GM19372 (cell line): ENCODE data around the gene FRRS1L.

Experiments
- ATAC-seq: cut with Tn5 transposase; IDR thresholded peaks from one replicate; pipeline ENCODE4 v1.9.1; 2021; ENCODE audit warnings: mild to moderate bottlenecking, low read depth, moderate library complexity; ENCODE audit not compliant: unreplicated experiment

The FRRS1L gene, protein sequence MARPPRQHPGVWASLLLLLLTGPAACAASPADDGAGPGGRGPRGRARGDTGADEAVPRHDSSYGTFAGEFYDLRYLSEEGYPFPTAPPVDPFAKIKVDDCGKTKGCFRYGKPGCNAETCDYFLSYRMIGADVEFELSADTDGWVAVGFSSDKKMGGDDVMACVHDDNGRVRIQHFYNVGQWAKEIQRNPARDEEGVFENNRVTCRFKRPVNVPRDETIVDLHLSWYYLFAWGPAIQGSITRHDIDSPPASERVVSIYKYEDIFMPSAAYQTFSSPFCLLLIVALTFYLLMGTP

DNA sequence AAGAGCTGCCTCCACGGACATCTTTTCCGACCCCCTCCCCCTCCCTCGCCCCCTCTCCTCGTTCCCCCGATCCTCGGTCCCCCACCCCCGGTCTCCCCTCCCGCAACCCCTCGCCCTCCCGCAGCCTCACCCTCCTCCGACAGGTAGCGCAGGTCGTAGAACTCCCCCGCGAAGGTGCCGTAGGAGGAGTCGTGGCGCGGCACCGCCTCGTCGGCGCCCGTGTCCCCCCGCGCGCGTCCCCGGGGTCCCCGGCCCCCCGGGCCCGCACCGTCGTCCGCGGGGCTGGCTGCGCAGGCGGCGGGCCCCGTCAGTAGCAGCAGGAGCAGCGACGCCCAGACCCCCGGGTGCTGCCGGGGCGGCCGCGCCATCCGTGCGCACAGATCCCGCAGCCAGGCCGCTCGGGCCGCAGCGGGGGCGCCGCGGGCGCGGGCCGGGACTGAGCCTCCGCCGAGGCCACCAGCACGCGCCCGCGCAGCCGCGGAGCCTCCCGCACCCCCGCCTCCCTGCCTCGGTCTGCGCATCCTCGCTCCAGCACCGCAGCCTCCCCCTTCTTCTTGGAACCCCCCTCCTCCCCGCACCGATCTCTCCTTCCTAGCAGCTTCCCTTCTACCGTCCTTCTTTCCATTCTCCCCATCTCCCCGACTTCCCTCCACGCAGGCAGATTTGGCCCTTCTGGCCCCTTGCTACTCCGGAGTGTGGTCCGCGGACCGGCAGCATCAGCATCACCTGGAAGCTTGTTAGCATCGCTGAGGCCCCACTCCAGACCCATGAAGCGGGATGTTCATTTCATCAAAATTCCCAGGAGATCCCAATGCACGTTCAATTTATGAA lies at the start of gene FRRS1L:
Gene FRRS1L, minus strand, starts transcription at position 479 of the 831 bp plus-strand sequence. Its CDS starts 111 bp downstream, at position 368.
- no peak for ATAC-seq

DNA sequence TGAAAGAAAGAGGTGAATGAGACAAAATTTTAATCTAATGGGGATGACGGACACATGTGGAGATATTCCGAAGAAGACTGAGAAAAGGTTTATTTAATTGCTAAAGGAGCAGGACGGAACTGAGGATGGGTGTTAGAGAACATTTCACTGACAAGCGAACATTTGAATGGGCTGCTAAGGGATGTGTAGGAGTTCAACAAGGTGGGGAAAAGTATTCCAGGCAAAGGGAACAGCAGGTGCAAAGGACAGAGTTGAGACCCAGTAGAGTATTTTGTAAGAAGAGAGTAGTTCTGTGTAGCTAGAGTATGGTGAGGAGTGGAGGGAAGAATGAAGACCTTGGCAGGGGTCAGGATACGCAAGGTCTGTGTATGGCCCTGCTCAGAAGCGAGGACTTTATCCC lies 47.4 kb upstream of the FRRS1L start:
- no peak for ATAC-seq

DNA sequence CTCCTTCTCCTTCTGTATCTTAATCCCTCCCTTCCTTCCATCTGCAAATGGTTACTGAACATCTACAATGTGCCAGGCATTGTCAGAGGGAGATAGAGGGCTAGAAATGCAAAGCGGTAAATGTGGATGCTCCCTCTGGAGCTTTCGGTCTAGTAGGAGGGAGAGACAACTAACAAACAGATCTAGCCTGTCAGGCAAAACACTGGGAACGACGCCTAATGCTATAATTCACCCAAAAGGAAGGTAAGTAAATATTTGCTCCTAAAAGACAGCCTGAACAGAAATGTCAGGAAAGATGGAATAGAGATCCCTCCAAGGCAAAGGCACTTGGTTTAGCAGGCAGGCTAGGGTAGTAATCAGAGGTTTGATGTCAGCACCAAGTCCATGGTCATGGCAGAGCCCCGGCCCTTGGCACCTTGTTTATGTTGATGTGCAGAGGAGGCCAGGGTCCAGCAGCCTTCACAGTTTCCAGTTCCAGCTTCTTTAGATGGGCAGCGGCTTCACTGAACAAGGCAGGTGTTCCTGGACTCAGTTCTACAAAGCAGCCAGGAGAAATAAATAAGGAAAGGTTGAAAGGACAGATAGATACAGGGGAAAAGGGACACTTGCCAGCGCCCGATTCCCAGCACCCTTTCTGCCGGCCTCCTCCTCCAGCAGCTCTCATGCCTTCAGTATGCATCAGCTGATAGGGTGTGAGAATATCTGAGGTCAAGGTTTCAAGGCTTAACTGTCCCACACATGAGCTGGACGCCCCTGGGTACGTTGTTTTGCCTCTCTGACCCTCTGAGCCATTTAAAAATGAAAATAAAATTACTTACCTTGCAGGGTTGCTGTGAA lies 46.5 kb upstream of the FRRS1L start:
- no peak for ATAC-seq

DNA sequence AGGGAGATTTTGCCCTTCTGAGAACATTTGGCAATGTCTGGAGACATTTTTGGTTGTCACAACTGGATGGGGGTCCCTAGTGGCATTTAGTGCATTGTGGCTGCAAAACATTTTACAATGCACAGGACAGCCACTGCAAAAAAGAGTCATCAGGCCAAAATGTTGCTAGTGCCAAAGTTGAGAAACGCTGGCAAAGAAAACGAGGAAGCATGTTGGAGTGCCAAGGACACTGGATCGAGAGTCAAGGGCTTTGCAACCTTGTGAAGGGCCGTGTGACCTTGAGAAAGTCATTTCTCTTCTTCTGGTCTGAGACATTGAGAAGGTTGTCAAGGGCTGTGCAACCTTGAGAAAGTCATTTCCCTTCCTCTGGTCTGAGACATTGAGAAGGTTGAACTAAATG lies 45.7 kb upstream of the FRRS1L start:
- ATAC-seq: no peak

DNA sequence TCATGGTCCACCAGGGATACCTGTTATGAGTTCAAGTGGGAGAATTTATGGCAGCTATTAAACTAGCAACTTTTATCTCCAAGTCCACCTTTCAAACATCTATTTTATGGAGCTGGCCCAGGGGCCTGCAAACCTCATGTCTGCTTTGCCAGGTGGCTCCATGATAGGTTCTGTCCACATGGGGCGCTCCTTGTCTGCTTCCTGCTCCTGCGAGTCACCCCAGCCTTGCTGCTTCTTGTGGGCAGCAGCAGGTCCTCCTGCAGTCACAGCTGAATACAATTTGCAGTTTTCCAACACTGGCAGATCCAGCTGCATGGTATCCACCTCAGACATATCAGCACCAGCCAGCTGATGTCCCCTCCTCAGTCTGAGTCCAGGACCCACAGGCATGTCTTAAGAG lies 39.6 kb upstream of the FRRS1L start:
- no peak for ATAC-seq

DNA sequence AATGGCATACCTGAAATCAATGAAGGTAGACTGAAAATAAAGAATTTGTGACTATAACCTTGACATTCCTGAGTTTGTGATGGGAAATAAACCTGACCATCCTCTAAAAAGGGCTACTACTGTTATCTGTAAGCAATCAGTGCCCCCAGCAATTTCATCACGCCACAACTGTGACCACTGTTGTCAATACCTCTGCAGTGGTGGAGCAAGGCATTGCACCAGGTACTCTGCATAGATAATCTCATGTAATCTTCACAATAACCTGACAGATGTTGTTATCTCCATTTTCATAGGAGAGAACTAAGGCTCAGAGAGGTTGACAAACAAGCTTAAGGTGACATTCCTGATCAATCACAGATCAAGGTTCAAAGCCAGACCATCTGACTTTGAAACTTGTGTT lies 38.5 kb upstream of the FRRS1L start:
- no peak for ATAC-seq

DNA sequence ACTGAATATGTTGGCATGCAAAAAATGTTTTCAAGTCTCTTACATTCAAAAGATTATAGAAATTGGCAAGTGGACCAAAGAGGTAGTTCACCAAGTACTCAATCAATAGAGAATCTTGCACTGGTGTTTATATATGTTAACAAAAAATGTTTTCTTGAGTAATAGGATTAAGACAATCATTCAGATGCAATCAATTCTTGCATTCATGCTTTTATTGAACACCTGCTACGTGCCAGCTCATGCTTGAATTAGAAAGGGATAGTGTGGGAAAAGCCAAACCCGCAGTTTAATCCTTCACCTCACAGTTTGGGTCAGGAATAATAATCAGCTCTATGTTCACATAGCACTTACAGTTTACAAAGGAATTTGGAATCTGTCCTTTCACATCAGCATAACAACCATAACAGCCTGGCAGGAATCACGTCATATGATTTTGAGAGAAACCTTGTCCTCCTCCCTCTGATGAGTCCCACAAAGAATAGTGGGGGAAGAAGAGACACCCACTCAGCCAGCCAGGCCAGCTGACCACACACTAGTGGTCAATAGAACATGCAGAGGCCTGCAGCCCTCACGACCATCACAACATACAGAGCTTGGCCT lies 36.8 kb upstream of the FRRS1L start:
- ATAC-seq: no peak

DNA sequence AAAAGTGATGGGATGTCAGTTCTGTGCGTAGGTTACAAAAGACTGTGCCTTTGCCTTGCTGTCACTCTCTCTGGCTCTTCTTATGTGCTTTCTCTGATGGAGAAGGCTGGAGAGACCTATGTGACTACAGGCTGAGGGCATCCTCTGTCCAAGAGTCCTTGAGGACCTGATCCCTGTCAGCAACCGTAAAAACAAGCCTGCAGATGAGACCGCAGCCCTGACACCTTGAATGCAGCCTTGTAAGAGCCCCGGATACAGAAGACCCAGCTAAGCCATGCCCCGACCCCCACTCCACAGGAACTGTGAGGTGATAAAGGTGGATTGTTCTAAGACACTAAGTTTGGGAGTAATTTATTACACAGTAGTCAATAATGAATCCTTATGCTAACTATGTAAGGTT lies 32.6 kb upstream of the FRRS1L start:
- ATAC-seq: no peak

DNA sequence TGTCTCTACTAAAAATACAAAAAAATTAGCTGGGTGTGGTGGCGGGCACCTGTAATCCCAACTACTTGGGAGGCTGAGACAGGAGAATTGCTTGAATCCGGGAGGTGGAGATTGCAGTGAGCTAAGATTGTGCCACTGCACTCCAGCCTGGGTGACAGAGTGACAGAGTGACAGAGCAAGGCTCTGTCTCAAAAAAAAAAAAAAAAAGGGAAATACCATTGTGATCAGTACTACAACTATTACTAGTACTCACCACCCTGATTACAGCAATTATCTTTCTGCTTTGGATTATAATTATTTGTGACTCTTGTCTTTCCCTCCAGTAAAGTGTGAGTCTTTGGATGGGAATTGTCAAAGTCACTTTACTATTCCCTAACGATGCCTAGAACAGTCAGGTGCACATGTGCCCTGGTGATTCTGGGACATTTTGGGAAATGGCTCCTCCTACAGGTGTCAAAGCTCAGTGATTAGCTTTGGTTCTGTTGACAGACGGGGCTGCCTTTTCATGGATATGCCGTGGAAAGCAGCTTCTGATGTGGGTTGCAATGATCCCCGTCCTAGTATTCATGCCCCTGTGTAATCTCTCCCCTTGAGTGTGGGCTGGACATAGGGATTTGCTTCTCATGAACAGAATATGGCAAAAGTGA lies 31.8 kb upstream of the FRRS1L start:
- no peak for ATAC-seq

DNA sequence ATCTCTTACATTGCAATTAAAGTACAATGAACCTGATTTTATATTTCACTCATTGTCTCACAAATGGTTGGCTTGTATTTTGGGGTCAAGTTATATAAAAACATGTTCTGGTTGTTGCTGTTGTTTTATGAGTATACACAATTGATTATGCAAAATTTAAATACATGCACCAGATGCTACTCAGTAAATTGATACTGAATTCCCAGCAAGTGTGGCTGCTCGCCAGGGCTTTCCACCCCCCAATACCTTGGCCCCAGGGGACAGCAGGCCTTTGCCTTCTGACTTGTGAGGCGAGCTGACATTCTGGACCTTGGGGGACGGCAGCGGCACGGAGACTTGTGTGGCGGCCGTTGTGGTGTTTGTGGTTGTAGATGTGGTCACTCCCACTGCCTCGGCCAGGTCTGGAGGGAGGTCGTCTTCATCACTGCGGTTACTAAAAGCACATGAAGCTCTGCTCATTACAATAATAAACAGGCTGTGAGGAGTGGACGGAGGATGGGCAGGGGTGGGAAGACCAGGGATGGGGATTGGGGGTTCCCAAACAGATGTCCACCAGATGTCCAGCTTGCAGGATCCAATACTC lies 27.0 kb upstream of the FRRS1L start:
- ATAC-seq: no peak

DNA sequence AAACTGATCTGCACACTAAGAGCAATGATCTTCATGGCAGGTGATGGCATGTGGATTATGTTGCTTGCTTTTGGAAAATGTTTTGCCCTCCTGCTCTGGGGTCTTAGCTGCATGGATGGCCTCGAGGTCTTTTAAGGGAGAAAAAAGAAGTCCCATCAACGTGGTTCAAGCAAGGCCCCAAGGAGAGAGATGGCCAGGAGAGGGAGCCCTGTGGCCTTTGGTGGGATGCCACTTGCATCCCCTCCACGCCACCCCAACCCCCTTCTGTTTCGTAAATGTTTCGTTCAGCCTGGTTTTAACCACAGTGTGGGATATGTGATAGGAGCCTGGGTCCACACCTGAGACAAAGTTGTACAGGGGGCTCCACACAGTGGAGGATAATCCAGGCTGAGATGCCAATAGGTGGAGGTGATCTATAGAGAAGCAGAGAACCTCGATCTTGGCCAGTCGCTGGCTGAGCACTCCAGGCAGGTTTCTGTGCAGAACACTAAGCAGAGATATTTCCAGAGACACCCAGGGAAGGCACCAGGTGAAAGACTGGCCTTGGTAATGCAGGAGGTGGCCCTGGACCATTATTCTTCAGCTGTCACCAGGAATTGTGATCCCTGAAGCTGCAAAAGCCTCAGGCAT lies 25.8 kb upstream of the FRRS1L start:
- ATAC-seq: no peak

DNA sequence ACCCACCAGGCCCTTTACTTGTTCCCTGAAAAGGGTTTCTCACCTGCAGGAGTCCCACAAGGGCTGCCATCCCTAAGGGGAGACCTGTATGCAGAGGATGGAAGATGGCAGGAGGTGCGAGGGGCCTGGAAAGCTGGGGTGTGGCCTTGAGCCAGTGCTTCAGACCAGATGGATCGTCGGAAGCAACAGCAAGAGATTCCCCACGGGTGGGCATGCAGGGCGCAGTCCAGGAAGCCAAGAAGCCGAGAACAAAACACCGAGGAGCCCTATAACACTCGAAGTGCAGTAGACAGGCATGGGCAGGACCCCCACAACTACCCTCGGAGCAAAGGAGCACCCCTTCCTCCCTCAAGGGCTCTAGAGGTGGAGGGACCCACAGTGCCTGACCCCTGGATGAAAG lies 24.7 kb upstream of the FRRS1L start:
- ATAC-seq: no peak

DNA sequence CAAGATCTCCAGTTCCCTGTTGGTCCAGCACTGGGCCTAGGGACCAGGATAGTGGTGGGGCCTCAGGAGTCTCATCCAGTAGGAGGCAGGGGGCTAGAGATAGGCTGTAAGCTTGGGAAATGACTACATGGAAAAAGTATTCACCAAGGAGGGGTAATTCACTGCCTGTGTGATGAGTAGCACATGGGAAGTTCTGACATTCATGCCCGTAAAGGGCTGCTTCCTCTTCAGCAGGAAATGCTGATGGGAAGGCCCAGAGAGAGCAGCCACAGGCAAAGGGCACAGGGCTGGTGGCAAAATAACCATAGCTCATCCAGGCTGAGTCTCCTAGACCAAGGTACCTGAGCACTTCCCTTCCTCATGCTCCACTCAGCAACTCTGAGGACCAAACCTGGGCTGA lies 23.1 kb upstream of the FRRS1L start:
- no peak for ATAC-seq

DNA sequence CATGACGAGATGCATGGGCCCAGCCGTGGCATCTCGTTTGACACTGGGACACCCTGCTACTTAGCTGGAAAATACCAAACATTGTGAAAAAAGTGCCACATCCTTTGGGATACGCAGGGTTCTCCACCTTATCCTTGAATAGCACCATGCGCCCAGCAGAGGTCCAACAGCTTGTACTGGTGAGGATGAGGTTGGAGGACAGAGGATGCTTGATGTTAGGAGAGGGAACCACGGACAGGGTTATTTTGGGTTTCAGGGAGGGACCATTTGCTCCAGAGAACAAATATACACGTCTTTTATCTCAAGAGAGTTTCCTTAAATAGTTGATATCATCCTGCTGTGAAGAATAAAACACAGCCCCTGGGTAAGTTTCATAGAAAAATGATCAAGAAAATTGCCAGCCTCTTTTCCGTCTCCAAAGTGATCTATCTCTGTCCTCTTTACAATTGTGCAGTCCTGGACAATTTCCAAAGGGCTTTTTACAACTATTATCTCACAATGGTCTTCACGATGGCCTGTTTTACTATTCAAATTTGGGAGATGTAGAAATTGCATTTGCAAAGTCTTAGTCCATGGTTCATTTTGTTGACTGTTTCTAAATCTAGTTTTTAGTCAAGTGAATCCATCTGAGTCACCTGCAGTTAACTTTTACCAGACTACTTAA lies 19.9 kb upstream of the FRRS1L start:
- ATAC-seq: no peak

DNA sequence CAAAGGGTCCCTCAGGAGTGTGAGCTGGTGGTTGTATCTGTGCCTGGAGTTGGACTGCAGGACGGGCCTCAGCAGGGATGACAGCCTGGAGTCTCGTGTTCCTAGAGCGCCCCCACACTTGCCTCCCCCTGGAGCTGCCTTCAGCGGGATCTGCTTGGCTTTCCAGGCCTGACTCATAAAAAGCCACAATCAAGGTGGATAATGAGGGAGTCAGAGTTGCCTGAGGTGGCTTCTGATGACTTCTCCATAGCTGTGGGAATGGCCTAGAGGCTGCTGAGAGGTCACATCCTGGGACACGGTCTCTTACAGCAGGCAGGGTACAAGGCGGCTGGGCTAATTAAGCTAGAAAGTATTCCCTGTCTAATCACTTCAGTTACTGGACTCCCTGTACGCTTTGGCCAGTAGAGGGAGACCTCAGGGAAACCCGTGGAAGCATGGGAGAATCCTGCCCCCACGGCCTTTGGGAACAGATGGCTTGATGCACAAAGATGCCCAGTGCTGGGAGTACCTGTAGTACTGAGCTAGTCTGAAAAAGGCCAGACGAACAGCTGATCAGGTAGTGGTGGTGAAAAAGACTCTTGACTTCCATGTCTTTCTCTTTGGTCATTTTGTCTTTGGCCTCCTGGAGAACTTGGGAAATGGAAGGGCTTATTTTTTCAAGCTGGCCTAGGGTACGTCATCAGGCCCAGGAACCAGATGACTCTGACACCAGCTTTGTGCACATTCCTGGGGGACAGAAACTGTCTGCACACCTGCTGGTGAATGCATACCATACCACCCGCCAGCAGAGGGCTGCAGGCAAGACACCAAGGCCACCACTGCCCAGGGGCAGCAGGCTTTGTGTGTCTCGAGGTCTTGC lies 16.1 kb upstream of the FRRS1L start:
- ATAC-seq: no peak

DNA sequence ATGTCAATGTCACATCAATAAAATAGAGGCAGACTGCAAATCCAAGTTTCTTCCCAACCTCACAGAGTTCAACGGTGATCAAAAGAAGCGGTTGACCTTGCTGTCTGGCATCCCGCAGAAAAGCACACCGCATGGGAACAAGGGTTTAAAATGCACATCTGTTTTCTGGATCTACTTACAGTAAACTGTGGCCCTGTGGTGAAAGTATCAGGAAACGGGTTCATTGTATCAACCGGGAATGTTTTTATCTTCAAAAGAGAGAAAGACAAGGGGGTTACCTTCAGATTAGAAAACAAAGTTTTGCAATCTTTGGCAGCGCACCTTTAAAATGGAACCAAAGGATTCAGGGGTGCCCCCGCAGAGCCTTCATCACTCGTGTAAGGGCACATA lies 15.5 kb upstream of the FRRS1L start:
- ATAC-seq: no peak

DNA sequence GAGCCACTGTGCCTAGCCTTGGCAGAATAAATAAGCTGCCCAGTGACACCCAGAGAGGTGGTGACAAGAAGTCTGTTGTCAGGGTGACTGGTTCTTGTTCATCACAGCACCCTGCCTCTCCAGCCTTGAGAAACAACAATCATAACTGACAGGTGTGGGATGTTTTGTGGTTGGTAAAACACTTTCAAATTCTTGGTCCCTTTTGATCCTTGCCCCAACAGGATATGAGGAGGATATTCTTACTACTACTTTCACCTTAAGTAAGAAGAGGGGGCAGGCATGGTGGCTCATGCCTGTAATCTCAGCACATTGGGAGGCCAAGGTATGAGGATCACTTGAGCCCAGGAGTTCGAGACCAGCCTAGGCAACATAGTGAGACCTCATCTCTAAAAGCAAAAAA lies 14.2 kb upstream of the FRRS1L start:
- no peak for ATAC-seq
